ENCODE results near the gene PHYH.

Gene PHYH

GRCh38 chr10:13310518-13311176 lies 10.8 kb upstream of the PHYH start:
- DNase-seq (ENCODE audit: extremely low read depth, low read depth), result no peak
- no peak for TF ChIP-seq CTCF (IDR thresholded peaks at IDR 0.05; ENCODE audit: low read depth, low read length, missing control alignments)
- no peak overlapping the region for H3K4me3 ChIP-seq (replicated peaks; ENCODE audit: low read depth, low read length)

- H3K4me3 ChIP-seq (replicated peaks; ENCODE audit: low read depth, low read length), result no peak overlapping the region
- no peak for TF ChIP-seq CTCF (IDR thresholded peaks at IDR 0.05; ENCODE audit: low read depth, low read length, missing control alignments)
- no peak for DNase-seq (ENCODE audit: extremely low read depth, low read depth)
These were observed 9.9 kb upstream of the PHYH start for GRCh38 chr10:13309792-13310191.

GRCh38 chr10:13308096-13308495 lies 8.2 kb upstream of the PHYH start:
- no peak for DNase-seq (ENCODE audit: extremely low read depth, low read depth)
- no peak for TF ChIP-seq CTCF (IDR thresholded peaks at IDR 0.05; ENCODE audit: low read depth, low read length, missing control alignments)
- no peak overlapping the region for H3K4me3 ChIP-seq (replicated peaks; ENCODE audit: low read depth, low read length)

- no peak overlapping the region for H3K4me3 ChIP-seq (replicated peaks; ENCODE audit: low read depth, low read length)
- TF ChIP-seq CTCF (IDR thresholded peaks at IDR 0.05; ENCODE audit: low read depth, low read length, missing control alignments), result no peak
- no peak for DNase-seq (ENCODE audit: extremely low read depth, low read depth)
These were observed 6.2 kb upstream of the PHYH start for GRCh38 chr10:13306103-13306502.

GRCh38 chr10:13302821-13303555 lies 3.1 kb upstream of the PHYH start:
- peak overlapping the region; percentile 53 for H3K4me3 ChIP-seq (replicated peaks; ENCODE audit: low read depth, low read length)
- no peak for DNase-seq (ENCODE audit: extremely low read depth, low read depth)
- TF ChIP-seq CTCF (IDR thresholded peaks at IDR 0.05; ENCODE audit: low read depth, low read length, missing control alignments), result no peak

- DNase-seq (ENCODE audit: extremely low read depth, low read depth), result no peak
- TF ChIP-seq CTCF (IDR thresholded peaks at IDR 0.05; ENCODE audit: low read depth, low read length, missing control alignments), result no peak
- H3K4me3 ChIP-seq (replicated peaks; ENCODE audit: low read depth, low read length), result peak overlapping the region; percentile 54
These were observed 972 bp downstream of the PHYH start for GRCh38 chr10:13298748-13299436.

Measured in HFF-Myc (cell line).